ENCODE data around the gene ATP8B3.

ATP8B3 gene

GRCh38 chr19:1837625-1838105 is 25.6 kb upstream of the ATP8B3 start:
- FAIRE-seq (peak; percentile 64), DNase-seq (ENCODE audit: insufficient read length, low spot score) (peak; percentile 94)

DNA sequence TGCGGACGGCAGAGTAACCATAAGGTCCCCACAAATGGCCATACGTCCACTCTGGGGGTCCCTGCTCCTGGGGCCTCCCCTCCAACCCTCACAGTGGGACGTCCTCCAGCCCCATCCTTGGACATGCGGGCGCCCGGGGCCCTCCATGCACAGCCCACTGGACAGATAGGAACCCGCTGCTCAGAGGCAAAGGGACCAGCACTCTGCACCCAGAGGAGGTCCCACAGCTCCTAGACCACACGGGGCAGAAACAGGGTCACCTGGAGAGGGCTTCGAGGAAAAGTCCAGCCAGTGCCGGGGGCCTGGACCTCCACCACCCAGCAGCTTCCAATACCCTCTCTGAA is 25.1 kb upstream of the ATP8B3 start:
- DNase-seq (ENCODE audit: insufficient read length, low spot score) (no peak), FAIRE-seq (no peak)

DNA sequence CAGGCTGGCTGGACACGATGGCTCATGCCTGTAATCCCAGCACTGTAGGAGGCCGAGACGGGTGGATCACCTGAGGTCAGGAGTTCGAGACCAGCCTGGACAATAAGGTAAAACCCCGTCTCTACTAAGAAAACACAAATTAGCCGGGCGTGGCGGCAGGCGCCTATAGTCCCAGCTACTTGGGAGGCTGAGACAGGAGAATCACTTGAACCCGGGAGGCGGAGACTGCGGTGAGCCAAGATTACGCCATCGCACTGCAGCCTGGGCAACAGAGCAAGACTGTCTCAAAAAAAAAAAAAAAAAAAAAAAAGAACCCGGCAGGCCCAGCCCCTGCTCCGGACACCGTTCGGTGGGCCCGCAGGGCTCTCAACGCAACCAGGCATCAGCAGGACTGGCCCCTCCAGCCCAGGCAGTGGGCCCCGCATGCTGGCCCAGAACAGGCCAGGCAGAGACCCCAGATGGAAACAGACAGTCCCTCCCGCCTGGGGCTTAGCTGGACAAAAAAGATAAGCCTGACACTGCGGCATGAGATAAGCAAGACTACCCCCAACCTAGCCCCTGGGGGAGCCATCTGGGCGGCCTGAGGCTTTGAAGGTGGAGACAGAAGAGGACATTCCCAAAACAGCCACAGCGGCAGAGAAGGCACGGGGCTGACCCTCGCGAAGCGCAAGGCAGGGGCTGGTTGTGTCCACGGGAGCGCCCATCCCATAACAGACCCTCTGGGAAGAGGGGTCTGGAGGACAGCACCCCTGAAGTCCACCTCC is 24.6 kb upstream of the ATP8B3 start:
- no peak for FAIRE-seq

DNA sequence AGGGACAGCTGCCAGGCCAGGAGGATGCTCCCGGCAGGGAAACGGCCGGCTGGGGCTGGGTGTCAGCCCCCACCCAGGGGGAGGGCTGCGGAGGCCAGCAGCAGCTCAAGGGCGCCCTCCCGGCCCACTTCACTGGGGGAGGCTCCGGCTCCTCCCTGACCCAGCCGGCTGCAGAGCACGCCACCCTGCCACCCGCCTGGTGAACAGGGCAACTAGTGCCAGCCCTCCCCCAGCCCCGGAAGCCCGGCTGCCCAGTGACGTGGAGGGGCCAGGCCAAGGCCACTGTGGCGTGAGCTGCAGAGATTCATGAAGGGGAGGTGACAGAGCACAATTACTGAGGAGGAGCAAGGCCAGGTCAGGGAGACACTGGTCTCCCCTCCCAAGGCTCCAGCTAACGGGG is 21.5 kb upstream of the ATP8B3 start:
- no peak for DNase-seq (ENCODE audit: insufficient read length, low spot score)
- FAIRE-seq: no peak

More for the DNA sequence above, 24.6 kb upstream of the ATP8B3 start:
- no peak for DNase-seq (ENCODE audit: insufficient read length, low spot score)

- FAIRE-seq: no peak
- DNase-seq (ENCODE audit: insufficient read length, low spot score): no peak
Measured at GRCh38 chr19:1832046-1832663, 20.1 kb upstream of the ATP8B3 start.

- FAIRE-seq (no peak), DNase-seq (ENCODE audit: insufficient read length, low spot score) (no peak)
Measured at GRCh38 chr19:1830978-1831377, 18.9 kb upstream of the ATP8B3 start.

- FAIRE-seq (no peak), DNase-seq (ENCODE audit: insufficient read length, low spot score) (no peak)
Measured at GRCh38 chr19:1830568-1830967, 18.5 kb upstream of the ATP8B3 start.

DNA sequence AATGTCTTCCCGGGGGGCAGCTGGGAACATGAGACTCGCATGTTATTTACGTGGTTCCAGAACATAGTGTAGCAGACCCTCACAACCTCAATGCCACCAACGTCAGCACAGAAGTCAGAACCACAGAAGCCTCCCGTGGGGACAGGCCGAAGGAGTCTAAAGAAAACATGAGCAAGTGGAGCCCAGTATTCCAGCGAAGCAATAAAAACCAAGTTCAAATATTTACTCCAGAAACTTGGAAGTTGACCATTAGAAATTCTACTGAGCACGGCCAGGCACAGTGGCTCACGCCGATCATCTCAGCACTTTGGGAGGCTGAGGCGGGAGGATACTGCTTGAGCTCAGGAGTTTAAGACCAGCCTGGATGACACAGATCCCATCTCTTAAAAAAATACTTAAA is 17.9 kb upstream of the ATP8B3 start:
- DNase-seq (ENCODE audit: insufficient read length, low spot score) (no peak), FAIRE-seq (no peak)

GRCh38 chr19:1828279-1829238 is 16.5 kb upstream of the ATP8B3 start:
- FAIRE-seq: no peak
- no peak for DNase-seq (ENCODE audit: insufficient read length, low spot score)

DNA sequence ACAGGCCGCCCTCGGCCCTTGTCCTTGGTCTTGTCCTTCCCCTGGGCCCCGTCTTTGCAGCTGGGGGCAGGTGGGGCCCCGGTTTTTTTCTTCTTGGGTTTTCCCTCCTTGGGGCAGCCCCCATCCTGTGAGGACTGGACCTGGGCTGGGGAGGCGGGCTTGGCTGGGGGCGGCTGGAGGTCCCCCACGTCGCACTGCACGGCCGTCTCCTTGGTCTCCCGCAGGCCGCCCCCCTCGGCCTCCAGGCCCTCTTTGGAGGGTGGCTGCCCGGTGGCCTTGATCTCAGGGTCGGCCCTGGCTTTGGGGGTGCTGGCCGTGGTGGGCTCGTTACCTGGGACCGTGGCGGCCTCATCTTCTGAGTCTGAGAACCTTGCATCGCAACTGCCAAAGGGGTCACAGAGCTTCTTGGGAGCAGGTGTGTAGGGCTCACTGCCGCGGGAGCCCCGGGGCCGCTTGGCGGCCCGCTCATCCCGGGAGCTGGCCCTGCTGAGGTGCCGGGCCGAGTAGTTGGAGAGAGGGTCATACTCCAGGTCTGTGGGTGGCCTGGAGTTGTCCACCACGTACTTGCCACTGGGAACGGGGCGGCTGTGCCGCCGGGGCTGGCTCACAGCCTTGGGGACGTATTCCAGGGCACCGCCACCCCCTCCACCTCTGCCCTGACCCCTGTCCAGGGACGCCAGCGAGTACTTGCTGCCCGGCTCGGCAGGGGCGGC is 15.6 kb upstream of the ATP8B3 start:
- DNase-seq (ENCODE audit: insufficient read length, low spot score) (no peak), FAIRE-seq (no peak)

GRCh38 chr19:1826557-1827521 is 14.8 kb upstream of the ATP8B3 start:
- no peak for DNase-seq (ENCODE audit: insufficient read length, low spot score)
- FAIRE-seq: no peak

DNA sequence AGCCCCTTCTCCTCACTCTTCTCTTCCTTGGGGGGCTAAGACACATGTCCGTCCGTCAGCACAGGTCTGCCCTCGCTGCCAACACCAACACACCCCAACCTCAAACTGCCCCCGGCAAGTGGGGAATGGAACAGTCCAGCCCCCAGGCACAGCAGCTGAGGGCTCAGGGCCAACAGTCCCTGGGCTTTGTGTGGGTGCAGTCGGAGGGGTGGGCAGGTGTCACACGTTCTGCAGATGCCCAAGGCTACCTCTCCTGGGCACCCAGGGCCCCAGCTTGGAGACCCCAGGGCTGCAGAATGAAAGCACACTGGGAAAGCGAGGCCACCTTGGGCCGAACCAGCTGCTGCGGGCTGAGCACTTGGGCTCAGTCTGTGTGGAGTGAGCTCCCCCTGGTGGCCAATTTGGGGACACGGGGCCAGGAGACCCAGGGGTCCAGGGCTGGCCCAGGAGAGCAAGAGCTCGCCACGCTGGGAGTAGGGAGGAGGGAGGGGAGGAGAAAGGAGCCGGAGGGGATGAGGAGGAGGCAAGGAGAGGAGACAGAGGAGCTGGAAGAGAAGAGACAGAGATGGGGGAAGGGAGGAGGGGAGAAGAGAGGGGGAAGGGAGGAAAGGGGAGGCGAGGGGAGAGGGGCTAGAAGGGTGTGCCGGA is 14.0 kb upstream of the ATP8B3 start:
- peak; percentile 100 for DNase-seq (ENCODE audit: insufficient read length, low spot score)
- peak; percentile 71 for FAIRE-seq

- no peak for FAIRE-seq
Measured at GRCh38 chr19:1824252-1824622, 12.2 kb upstream of the ATP8B3 start.

GRCh38 chr19:1823539-1824251 is 11.6 kb upstream of the ATP8B3 start:
- DNase-seq (ENCODE audit: insufficient read length, low spot score) (no peak), FAIRE-seq (no peak)

More at GRCh38 chr19:1824252-1824622, 12.2 kb upstream of the ATP8B3 start:
- DNase-seq (ENCODE audit: insufficient read length, low spot score): no peak

DNA sequence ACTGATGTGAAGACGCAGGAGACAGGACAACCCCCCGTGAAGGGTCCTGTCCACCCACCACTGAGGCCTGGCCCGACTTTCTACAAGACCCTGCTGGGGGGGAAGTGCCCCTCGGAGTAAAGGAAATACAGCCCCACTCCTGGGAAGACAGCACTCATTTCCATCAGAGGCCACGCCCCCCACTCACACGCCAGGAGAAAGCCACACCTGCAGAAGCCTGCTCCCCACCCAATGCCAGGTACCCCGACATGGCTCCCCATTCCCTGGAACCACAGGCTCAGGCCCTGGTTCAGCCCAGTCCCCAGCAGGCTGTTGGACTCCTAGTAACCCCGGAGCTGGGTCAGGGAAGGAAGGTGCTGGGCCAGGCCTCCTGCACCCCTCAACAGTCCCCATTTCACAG is 10.9 kb upstream of the ATP8B3 start:
- DNase-seq (ENCODE audit: insufficient read length, low spot score) (no peak), FAIRE-seq (no peak)

GRCh38 chr19:1822210-1822609 is 10.1 kb upstream of the ATP8B3 start:
- DNase-seq (ENCODE audit: insufficient read length, low spot score): no peak
- FAIRE-seq: no peak

DNA sequence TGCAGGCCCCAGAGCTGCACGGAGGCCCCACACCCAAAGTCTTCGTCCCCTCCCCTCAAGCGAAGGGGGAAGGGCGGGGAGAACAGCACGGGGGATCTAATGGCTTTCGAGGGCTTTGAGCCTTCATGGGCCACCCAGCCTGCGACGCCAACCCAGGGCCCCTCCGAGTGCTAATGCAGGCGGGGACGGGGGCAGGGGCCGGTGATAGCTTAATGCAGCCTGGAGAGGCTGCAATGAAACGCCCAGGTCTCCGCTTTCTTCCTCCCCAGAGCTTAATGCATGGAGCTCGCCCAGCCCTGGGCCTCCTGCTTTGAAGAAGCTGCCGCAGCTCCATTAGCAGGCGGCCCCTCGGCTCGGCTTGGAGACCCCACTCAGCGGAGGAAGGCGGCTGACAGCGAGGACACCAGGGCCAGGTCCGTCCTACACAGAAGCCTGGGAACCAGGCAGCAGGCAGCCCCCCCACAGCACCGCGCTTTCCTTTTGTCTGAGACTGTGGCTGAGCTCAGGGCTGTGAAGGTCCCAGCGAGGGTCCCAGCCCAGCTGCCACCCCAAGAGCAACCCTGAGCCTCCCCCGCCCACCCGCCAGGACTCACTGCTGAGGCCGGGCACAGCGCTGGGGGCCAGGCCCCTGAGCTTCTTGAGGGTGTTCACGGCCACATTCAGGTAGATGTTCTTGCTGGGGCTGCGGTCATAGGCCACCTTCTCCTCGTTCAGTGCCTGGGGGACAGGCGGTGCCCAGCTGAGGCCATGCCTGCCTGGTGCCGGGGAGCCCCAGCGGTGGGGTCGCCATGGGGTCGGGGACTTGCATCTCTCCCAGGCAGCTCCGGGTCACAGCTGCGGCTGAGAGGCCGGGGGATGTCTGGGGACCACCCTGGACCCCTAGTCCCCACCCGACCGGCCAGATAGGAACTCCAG is 7.5 kb upstream of the ATP8B3 start:
- DNase-seq (ENCODE audit: insufficient read length, low spot score) (no peak), FAIRE-seq (no peak)

Data from GM19239 (cell line).